ENCODE measurements around the gene ISCU.

Gene ISCU

GRCh38 chr12:108561852-108562347 is 496 bp upstream of the ISCU start:
- peak overlapping the region; percentile 87 for H3K27ac ChIP-seq (ENCODE audit: low read depth, low read length)

GRCh38 chr12:108563136-108563803 is 874 bp downstream of the ISCU start:
- peaks cover 2% of the 10 kb centered on the region; the same call in 1 of the 2 replicates for H4K20me1 ChIP-seq (ENCODE audit: control insufficient read depth, insufficient read depth, low read depth, low read length)
- peaks cover 11% of the 10 kb centered on the region for H3F3A ChIP-seq (ENCODE audit: control insufficient read depth, insufficient read depth)
- peak overlapping the region; percentile 96 for H3K4me2 ChIP-seq (ENCODE audit: low read length)
- peak overlapping the region; percentile 93 for H3K4me3 ChIP-seq (ENCODE audit: low read length)
- no peak for TF ChIP-seq EZH2phosphoT487 (IDR thresholded peaks at IDR 0.05; ENCODE audit: borderline replicate concordance, low read length)
- peak; percentile 89 for TF ChIP-seq CTCF (IDR thresholded peaks at IDR 0.05; ENCODE audit: low read depth, low read length, poor library complexity, severe bottlenecking)
- peaks cover 66% of the 10 kb centered on the region for H3K4me1 ChIP-seq (ENCODE audit: control insufficient read depth, low read length)
- H3K9me2 ChIP-seq (replicated peaks; ENCODE audit: control insufficient read depth, low read length) = no peaks in the 10 kb centered on the region
- peaks cover 57% of the 10 kb centered on the region for H3K79me2 ChIP-seq (ENCODE audit: control insufficient read depth, low read length)
- peaks cover 76% of the 10 kb centered on the region for H3K36me3 ChIP-seq (ENCODE audit: control insufficient read depth, low read length)
- H3K9me3 ChIP-seq (ENCODE audit: control insufficient read depth, insufficient read depth, low read length) = no peaks in the 10 kb centered on the region
- H3K27me3 ChIP-seq (ENCODE audit: control insufficient read depth, low read length) = no peaks in the 10 kb centered on the region
- peak overlapping the region; percentile 46 for H3K27ac ChIP-seq (ENCODE audit: low read depth, low read length)

More at GRCh38 chr12:108561852-108562347, 496 bp upstream of the ISCU start:
- Histone ChIP-seq H3K27me3 (ENCODE audit: control insufficient read depth, low read length) (no peaks in the 10 kb centered on the region), H3K36me3 (ENCODE audit: control insufficient read depth, low read length) (peaks cover 74% of the 10 kb centered on the region), H3F3A (ENCODE audit: control insufficient read depth, insufficient read depth) (peaks cover 8% of the 10 kb centered on the region; the same call in 1 of the 2 replicates), H3K4me2 (ENCODE audit: low read length) (peak overlapping the region; percentile 98), H3K4me3 (ENCODE audit: low read length) (peak overlapping the region; percentile 93), H3K9me2 (replicated peaks; ENCODE audit: control insufficient read depth, low read length) (no peaks in the 10 kb centered on the region), H4K20me1 (ENCODE audit: control insufficient read depth, insufficient read depth, low read depth, low read length) (peaks cover 7% of the 10 kb centered on the region; the same call in 1 of the 2 replicates), H3K9me3 (ENCODE audit: control insufficient read depth, insufficient read depth, low read length) (no peaks in the 10 kb centered on the region), H3K4me1 (ENCODE audit: control insufficient read depth, low read length) (peaks cover 63% of the 10 kb centered on the region), H3K79me2 (ENCODE audit: control insufficient read depth, low read length) (peaks cover 70% of the 10 kb centered on the region)
- TF ChIP-seq EZH2phosphoT487 (IDR thresholded peaks at IDR 0.05; ENCODE audit: borderline replicate concordance, low read length) (no peak), CTCF (IDR thresholded peaks at IDR 0.05; ENCODE audit: low read depth, low read length, poor library complexity, severe bottlenecking) (no peak)

DNA sequence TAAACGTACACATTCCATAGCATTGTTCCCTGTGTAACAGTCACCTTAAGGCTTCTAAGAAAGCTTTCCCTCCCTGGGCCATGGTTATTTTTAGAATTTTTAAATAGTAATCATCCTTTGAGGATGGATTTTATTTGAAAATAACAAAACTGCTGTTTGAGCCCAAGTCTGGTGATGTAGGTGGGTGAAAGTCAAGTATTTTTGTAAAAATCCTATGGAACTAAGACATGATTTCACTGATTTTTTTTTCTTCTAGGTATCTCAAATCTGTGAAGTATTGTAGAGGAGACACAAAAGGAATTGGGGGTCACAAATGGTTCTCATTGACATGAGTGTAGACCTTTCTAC is 1.4 kb downstream of the ISCU start:
- H3K36me3 ChIP-seq (ENCODE audit: control insufficient read depth, low read length) = peaks cover 78% of the 10 kb centered on the region
- H3K4me2 ChIP-seq (ENCODE audit: low read length) = peak overlapping the region; percentile 96
- H3K4me1 ChIP-seq (ENCODE audit: control insufficient read depth, low read length) = peaks cover 68% of the 10 kb centered on the region
- no peaks in the 10 kb centered on the region for H3K9me3 ChIP-seq (ENCODE audit: control insufficient read depth, insufficient read depth, low read length)
- no peaks in the 10 kb centered on the region for H3K27me3 ChIP-seq (ENCODE audit: control insufficient read depth, low read length)
- no peaks in the 10 kb centered on the region for H3K9me2 ChIP-seq (replicated peaks; ENCODE audit: control insufficient read depth, low read length)
- TF ChIP-seq CTCF (IDR thresholded peaks at IDR 0.05; ENCODE audit: low read depth, low read length, poor library complexity, severe bottlenecking) (peak; percentile 31), EZH2phosphoT487 (IDR thresholded peaks at IDR 0.05; ENCODE audit: borderline replicate concordance, low read length) (no peak)
- peaks cover 52% of the 10 kb centered on the region for H3K79me2 ChIP-seq (ENCODE audit: control insufficient read depth, low read length)
- H3K27ac ChIP-seq (ENCODE audit: low read depth, low read length) = no peak overlapping the region
- H3F3A ChIP-seq (ENCODE audit: control insufficient read depth, insufficient read depth) = peaks cover 12% of the 10 kb centered on the region
- H3K4me3 ChIP-seq (ENCODE audit: low read length) = peak overlapping the region; percentile 93
- H4K20me1 ChIP-seq (ENCODE audit: control insufficient read depth, insufficient read depth, low read depth, low read length) = no peaks in the 10 kb centered on the region; the same call in 1 of the 2 replicates
